ENCODE measurements around the gene CEP78. TPM values are rescaled to one million over a fixed set of nuclear protein-coding genes. Genes with fewer than 3 reads are reported as not detected.

Gene CEP78
- total RNA-seq, 1 donor, result 16.6 TPM

DNA sequence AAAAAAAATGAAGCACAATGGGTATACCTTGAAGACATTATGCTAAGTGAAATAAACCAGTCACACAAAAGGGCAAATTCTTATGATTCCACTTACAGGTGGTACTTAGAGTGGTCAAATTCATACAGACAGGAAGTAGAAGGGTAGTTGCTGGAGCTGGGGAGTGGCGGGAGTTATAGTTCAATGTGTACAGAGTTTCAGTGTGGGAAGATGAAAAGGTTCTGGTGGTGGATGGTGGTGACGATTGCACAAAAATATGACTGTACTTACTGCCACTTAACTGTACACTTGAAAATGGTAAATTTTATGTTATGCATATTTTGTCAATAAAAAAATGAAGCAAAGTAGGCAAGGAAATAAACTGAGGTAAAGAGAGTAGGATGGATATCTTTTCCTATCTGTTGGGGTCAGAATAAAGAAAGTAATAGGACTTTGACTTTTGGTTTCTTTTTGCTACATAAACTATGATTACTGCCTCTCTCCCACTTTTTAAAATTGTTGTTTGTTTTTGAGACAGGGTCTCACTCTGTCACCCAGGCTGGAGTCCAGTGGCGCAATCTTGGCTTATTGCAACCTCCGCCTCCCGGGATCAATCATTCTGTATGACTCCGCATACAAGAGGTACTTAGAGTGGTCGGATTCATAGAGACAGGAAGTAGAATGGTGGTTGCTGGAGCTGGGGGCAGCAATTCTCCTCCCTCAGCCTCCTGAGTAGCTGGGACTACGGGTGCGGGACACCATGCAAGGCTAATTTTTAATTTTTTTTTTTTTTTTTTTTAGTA is 57.0 kb downstream of the CEP78 start:
- H3K9me3 ChIP-seq (ENCODE audit: low read depth, low read length), result no peaks in the 10 kb centered on the region
- H3K79me2 ChIP-seq (ENCODE audit: insufficient read depth, low read length), result peaks cover 8% of the 10 kb centered on the region
- H4K20me1 ChIP-seq (ENCODE audit: insufficient read depth, low read length), result no peaks in the 10 kb centered on the region
- H3K4me1 ChIP-seq (ENCODE audit: insufficient read depth, low read length), result peaks cover 10% of the 10 kb centered on the region
- H3K27ac ChIP-seq (ENCODE audit: low read depth, low read length), result no peak overlapping the region
- no peak for DNase-seq (ENCODE audit: insufficient read length, low spot score, missing footprints)
- H2AFZ ChIP-seq (ENCODE audit: low read length), result no peak overlapping the region
- H3K36me3 ChIP-seq (ENCODE audit: insufficient read depth, low read length), result no peaks in the 10 kb centered on the region
- H3K27me3 ChIP-seq (ENCODE audit: insufficient read depth, low read length), result no peaks in the 10 kb centered on the region
- H3K4me3 ChIP-seq (ENCODE audit: insufficient read depth, low read length), result no peak overlapping the region
- TF ChIP-seq, protein P1, sequence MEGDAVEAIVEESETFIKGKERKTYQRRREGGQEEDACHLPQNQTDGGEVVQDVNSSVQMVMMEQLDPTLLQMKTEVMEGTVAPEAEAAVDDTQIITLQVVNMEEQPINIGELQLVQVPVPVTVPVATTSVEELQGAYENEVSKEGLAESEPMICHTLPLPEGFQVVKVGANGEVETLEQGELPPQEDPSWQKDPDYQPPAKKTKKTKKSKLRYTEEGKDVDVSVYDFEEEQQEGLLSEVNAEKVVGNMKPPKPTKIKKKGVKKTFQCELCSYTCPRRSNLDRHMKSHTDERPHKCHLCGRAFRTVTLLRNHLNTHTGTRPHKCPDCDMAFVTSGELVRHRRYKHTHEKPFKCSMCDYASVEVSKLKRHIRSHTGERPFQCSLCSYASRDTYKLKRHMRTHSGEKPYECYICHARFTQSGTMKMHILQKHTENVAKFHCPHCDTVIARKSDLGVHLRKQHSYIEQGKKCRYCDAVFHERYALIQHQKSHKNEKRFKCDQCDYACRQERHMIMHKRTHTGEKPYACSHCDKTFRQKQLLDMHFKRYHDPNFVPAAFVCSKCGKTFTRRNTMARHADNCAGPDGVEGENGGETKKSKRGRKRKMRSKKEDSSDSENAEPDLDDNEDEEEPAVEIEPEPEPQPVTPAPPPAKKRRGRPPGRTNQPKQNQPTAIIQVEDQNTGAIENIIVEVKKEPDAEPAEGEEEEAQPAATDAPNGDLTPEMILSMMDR (IDR thresholded peaks at IDR 0.05; ENCODE audit: extremely low read depth, low read depth, low read length), result no peak
- peak overlapping the region; percentile 4 for H3K4me2 ChIP-seq (ENCODE audit: insufficient read depth, low read length)

DNA sequence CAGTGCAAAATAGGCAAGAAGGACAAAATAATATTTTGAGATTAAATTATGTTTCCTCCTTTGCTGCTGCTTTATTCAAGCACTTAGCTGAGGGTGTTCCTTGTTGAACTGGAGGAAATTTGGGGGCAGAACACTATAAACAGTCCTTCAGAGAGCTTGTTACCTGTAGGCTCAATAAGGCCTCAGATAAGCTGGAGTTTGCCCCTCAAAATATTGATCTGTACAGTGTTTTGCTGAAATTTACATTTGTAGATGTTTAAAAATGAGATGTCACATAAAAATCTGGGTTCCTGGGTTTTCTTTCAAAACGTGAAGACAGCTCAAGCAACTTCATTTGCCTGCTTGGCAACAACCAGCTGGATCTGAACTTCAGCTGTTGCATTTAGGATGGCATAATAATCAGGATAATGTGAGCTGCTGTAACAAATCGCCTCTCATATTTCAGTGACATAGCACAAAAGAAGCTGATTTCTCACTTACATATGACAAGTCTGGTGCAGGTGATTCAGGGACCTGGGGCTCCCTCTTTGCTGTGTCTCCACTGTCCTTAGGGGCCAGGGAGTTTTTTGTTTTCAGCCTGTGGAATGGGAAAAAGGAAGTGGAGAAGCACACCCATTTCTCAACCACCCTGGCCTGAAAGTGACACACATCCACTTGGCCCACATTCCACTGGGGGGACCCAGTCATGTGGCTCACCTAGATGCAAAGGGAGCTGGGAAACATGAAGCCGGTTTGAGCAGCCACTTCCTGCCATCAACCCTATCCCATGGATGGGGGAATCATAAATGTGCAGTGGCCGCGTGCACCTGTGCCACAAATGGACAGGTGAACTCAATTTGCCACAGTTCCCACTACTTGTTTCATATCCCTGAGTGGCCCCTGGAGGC is 58.7 kb downstream of the CEP78 start:
- no peak overlapping the region for H3K4me3 ChIP-seq (ENCODE audit: insufficient read depth, low read length)
- no peaks in the 10 kb centered on the region for H4K20me1 ChIP-seq (ENCODE audit: insufficient read depth, low read length)
- H3K79me2 ChIP-seq (ENCODE audit: insufficient read depth, low read length), result peaks cover 15% of the 10 kb centered on the region
- H3K9me3 ChIP-seq (ENCODE audit: low read depth, low read length), result no peaks in the 10 kb centered on the region
- H3K27ac ChIP-seq (ENCODE audit: low read depth, low read length), result no peak overlapping the region
- H3K4me1 ChIP-seq (ENCODE audit: insufficient read depth, low read length), result peaks cover 10% of the 10 kb centered on the region
- TF ChIP-seq, protein P1 (IDR thresholded peaks at IDR 0.05; ENCODE audit: extremely low read depth, low read depth, low read length), result no peak
- H3K4me2 ChIP-seq (ENCODE audit: insufficient read depth, low read length), result no peak overlapping the region
- H3K27me3 ChIP-seq (ENCODE audit: insufficient read depth, low read length), result no peaks in the 10 kb centered on the region
- no peaks in the 10 kb centered on the region for H3K36me3 ChIP-seq (ENCODE audit: insufficient read depth, low read length)
- H2AFZ ChIP-seq (ENCODE audit: low read length), result no peak overlapping the region
- no peak for DNase-seq (ENCODE audit: insufficient read length, low spot score, missing footprints)

DNA sequence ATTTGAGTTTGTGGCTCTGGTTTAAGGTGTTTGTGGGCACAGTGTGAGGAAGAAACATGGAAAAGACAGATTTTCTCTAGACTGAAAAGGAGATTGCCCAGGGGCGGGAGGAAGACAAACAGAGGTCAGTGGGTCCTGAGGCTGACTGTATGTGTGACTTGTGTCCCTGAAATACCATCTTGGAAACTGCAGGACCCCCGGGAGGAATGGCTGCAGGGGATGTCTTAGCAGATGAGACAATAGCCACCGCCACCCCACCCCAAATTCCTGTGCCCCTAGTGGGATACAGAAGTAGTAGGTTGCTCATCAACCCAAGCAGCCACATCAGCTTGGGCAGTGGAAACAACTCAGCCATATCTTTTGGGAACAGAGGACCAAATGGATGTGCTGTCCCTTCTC is 59.3 kb downstream of the CEP78 start:
- TF ChIP-seq, protein P1 (IDR thresholded peaks at IDR 0.05; ENCODE audit: extremely low read depth, low read depth, low read length), result no peak
- Histone ChIP-seq H3K4me1 (ENCODE audit: insufficient read depth, low read length) (peaks cover 10% of the 10 kb centered on the region), H3K4me2 (ENCODE audit: insufficient read depth, low read length) (no peak overlapping the region), H2AFZ (ENCODE audit: low read length) (no peak overlapping the region), H4K20me1 (ENCODE audit: insufficient read depth, low read length) (no peaks in the 10 kb centered on the region), H3K27me3 (ENCODE audit: insufficient read depth, low read length) (no peaks in the 10 kb centered on the region), H3K27ac (ENCODE audit: low read depth, low read length) (no peak overlapping the region), H3K79me2 (ENCODE audit: insufficient read depth, low read length) (peaks cover 15% of the 10 kb centered on the region), H3K36me3 (ENCODE audit: insufficient read depth, low read length) (no peaks in the 10 kb centered on the region), H3K9me3 (ENCODE audit: low read depth, low read length) (no peaks in the 10 kb centered on the region), H3K4me3 (ENCODE audit: insufficient read depth, low read length) (no peak overlapping the region)
- no peak for DNase-seq (ENCODE audit: insufficient read length, low spot score, missing footprints)

DNA sequence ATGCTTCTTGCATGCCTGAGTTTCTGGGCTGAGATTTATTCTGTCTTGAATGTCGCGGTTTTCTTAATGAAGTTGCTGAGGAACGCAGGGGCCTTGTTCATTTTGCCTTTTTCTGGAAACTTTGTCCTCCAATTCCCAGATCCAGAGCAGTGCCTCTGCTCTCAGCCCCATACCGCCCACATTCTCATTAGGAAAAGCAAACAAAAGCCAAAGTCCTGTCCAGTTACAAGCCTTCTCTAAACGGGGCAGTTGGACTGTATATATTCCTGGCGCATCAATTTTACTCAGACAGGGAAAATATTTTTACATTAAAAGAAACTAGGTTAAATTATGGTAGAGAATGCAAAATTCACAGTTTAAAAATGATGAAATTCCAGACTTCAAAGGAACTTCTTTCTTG is 59.9 kb downstream of the CEP78 start:
- peak overlapping the region; percentile 55 for H2AFZ ChIP-seq (ENCODE audit: low read length)
- DNase-seq (ENCODE audit: insufficient read length, low spot score, missing footprints), result peak; percentile 50
- H4K20me1 ChIP-seq (ENCODE audit: insufficient read depth, low read length), result no peaks in the 10 kb centered on the region
- peaks cover 10% of the 10 kb centered on the region for H3K4me1 ChIP-seq (ENCODE audit: insufficient read depth, low read length)
- peak overlapping the region; percentile 98 for H3K4me3 ChIP-seq (ENCODE audit: insufficient read depth, low read length)
- no peak overlapping the region for H3K27ac ChIP-seq (ENCODE audit: low read depth, low read length)
- no peaks in the 10 kb centered on the region for H3K27me3 ChIP-seq (ENCODE audit: insufficient read depth, low read length)
- no peaks in the 10 kb centered on the region for H3K9me3 ChIP-seq (ENCODE audit: low read depth, low read length)
- H3K36me3 ChIP-seq (ENCODE audit: insufficient read depth, low read length), result no peaks in the 10 kb centered on the region
- peak overlapping the region; percentile 100 for H3K4me2 ChIP-seq (ENCODE audit: insufficient read depth, low read length)
- peaks cover 18% of the 10 kb centered on the region for H3K79me2 ChIP-seq (ENCODE audit: insufficient read depth, low read length)
- TF ChIP-seq, protein P1 (IDR thresholded peaks at IDR 0.05; ENCODE audit: extremely low read depth, low read depth, low read length), result no peak

Data from osteoblast (primary cell).